ENCODE data around the gene NPIPB6. TPM values are rescaled to one million over a fixed set of nuclear protein-coding genes. Genes with fewer than 3 reads are reported as not detected.
"Not testable (repeated sequence)": the region's sequence is repeated elsewhere in the genome, so short reads cannot be mapped to it uniquely, and the experiment has no call there.

Gene NPIPB6
- total RNA-seq, 1 donor from 2014 or later: 1.7 TPM

DNA sequence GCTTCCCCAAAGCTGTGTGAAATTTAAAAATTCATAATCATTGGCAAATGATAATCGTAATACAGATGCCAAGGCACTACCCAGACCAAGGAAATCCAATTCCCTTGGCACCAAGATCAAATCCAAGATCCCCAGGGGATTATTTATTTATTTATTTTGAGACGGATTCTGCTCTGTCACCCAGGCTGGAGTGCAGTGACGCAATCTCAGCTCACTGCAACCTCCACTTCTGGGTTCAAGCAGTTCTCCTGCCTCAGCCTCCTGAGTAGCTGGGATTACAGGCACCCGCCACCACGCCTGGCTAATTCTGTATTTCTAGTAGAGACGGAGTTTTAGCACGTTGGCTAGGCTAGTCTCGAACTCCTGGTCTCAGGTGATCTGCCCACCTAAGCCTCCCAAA, 27.6 kb downstream of the NPIPB6 start:
- DNase-seq (ENCODE audit: low spot score in 2 of 2); H3K4me1 ChIP-seq; H3K27ac ChIP-seq; H3K4me3 ChIP-seq; H3K9me3 ChIP-seq; H3K27me3 ChIP-seq; intact Hi-C loops (cut with DNase I); H3K36me3 ChIP-seq: not testable (repeated sequence)

DNA sequence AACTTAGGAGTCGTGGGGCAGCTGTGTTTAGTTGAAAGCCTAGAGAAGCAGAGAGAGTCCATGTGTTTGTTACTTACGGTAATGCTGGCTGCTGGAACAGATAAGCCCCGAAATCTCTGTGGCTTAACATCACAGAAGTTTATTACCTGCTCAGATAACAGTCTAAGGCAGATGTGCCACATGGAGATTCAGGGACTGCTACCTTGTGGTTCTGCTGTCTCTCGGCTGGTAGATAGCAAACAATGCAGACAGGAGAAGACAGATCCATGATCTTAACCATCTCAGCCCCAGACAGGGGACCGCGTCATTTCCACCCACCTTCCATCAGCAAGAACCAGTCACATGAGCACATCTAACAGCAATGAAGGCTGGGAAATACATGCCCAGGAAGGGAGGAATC, 30.7 kb downstream of the NPIPB6 start:
- H3K36me3 ChIP-seq; DNase-seq (ENCODE audit: low spot score in 2 of 2); H3K9me3 ChIP-seq; H3K27ac ChIP-seq; H3K4me1 ChIP-seq; H3K27me3 ChIP-seq; intact Hi-C loops (cut with DNase I); H3K4me3 ChIP-seq: not testable (repeated sequence)

- H3K4me1 ChIP-seq; H3K27me3 ChIP-seq; DNase-seq (ENCODE audit: low spot score in 2 of 2); H3K36me3 ChIP-seq; H3K27ac ChIP-seq; intact Hi-C loops (cut with DNase I); H3K4me3 ChIP-seq; H3K9me3 ChIP-seq: not testable (repeated sequence)
Observed at GRCh38 chr16:28330981-28331380, 32.3 kb downstream of the NPIPB6 start.

DNA sequence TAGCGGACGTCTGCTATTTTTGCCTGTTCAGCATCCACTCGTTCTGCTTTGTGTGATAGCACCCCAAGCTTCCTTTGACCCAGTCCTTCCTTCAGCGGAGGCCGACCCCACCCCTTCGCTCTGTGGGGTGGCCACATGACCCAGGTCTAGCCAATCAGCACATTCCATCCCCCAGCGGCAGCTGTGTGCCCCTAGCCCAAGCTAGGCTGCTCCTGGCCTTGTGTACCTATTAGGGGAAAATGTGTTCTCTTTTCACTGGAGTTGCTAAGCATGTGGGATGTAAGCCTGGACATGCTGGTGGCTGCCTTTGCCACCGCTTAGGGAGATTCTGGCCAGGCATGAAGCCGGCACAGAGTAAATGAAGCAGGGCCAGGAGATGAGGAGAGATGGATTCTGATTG, 33.1 kb downstream of the NPIPB6 start:
- H3K4me1 ChIP-seq; DNase-seq (ENCODE audit: low spot score in 2 of 2); H3K9me3 ChIP-seq; H3K27me3 ChIP-seq; intact Hi-C loops (cut with DNase I); H3K36me3 ChIP-seq; H3K27ac ChIP-seq; H3K4me3 ChIP-seq: not testable (repeated sequence)

DNA sequence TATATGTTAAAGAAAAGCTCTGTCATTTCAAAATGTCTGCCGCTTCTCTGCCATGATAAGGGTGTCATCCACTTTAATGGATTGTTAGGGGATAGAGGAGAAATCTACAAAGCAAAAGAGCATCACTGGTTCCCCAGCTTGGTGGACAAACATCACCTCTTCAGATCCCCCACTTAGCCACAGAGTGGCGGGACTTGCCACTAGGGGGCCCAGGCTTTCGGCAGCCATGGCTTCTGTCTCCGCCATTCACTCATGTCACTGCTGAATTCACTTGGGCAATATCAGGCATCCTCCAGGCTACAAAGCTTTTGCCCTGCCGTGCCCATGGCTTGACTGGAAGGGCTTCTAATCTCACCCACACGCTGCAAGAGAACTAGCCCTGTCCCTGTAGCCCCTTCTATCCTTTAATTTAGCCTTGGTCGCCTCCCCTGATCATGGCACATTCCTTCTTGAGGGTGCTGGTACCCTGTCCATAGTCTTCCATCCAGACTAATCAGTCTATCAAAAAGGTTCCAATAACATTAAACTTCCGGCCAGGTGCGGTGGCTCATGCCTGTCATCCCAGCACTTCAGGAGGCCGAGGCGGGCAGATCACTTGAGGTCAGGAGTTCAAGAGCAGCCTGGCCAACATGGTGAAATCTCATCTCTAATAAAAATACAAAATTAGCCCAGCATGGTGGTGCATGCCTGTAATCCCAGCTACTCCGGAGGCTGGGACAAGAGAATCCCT, 36.3 kb downstream of the NPIPB6 start:
- H3K4me3 ChIP-seq: no peak overlapping the region
- DNase-seq (ENCODE audit: low spot score in 2 of 2): no peak
- intact Hi-C loops (cut with DNase I): no loop called here
- H3K36me3 ChIP-seq: no peaks in the 10 kb centered on the region
- H3K9me3 ChIP-seq: no peaks in the 10 kb centered on the region
- TF ChIP-seq, protein P1, sequence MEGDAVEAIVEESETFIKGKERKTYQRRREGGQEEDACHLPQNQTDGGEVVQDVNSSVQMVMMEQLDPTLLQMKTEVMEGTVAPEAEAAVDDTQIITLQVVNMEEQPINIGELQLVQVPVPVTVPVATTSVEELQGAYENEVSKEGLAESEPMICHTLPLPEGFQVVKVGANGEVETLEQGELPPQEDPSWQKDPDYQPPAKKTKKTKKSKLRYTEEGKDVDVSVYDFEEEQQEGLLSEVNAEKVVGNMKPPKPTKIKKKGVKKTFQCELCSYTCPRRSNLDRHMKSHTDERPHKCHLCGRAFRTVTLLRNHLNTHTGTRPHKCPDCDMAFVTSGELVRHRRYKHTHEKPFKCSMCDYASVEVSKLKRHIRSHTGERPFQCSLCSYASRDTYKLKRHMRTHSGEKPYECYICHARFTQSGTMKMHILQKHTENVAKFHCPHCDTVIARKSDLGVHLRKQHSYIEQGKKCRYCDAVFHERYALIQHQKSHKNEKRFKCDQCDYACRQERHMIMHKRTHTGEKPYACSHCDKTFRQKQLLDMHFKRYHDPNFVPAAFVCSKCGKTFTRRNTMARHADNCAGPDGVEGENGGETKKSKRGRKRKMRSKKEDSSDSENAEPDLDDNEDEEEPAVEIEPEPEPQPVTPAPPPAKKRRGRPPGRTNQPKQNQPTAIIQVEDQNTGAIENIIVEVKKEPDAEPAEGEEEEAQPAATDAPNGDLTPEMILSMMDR (IDR thresholded peaks at IDR 0.05): peak; percentile 37 to 58 (median 42)
- no peaks in the 10 kb centered on the region for H3K27me3 ChIP-seq
- no peaks in the 10 kb centered on the region for H3K4me1 ChIP-seq
- no peak overlapping the region for H3K27ac ChIP-seq

DNA sequence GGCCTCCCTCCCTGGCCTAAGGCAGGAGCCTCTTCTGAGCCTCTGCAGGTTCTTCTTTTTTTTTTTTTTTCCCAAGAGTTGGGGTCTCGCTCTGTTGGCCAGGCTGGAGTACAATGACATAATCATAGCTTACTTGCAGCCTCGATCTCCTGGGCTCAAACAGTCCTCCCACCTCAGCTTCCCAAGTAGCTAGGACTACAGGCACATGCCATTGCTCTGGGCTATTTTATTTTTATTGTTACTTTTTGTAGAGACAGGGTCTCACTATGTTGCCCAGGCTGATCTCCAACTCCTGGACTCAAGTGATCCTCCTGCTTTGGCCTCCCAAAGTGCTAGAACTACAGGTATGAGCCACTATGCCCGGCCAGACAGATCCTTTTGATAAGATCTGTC, 38.4 kb downstream of the NPIPB6 start:
- TF ChIP-seq, protein P1 (IDR thresholded peaks at IDR 0.05): no peak
- H3K27me3 ChIP-seq: no peaks in the 10 kb centered on the region
- H3K9me3 ChIP-seq: no peaks in the 10 kb centered on the region
- no peaks in the 10 kb centered on the region for H3K4me1 ChIP-seq
- H3K36me3 ChIP-seq: no peaks in the 10 kb centered on the region
- DNase-seq (ENCODE audit: low spot score in 2 of 2): no peak
- H3K4me3 ChIP-seq: no peak overlapping the region
- H3K27ac ChIP-seq: no peak overlapping the region
- intact Hi-C loops (cut with DNase I): no loop called here

GRCh38 chr16:28324235-28324886, 38.9 kb downstream of the NPIPB6 start:
- Histone ChIP-seq H3K27ac (no peak overlapping the region), H3K4me3 (no peak overlapping the region), H3K9me3 (no peaks in the 10 kb centered on the region), H3K27me3 (no peaks in the 10 kb centered on the region), H3K36me3 (no peaks in the 10 kb centered on the region), H3K4me1 (no peaks in the 10 kb centered on the region)
- intact Hi-C loops (cut with DNase I): no loop called here
- no peak for DNase-seq (ENCODE audit: low spot score in 2 of 2)
- TF ChIP-seq, protein P1 (IDR thresholded peaks at IDR 0.05): no peak
